Endodermal cell (in vitro differentiated cells): ENCODE results near the gene MAP3K20. TPM values are rescaled to one million over a fixed set of nuclear protein-coding genes. Genes with fewer than 3 reads are reported as not detected.

Experiments
- DNase-seq: peaks from one replicate; pipeline ENCODE4 v3.0.0-alpha.2; 2017
- H3K27ac ChIP-seq: 2 replicates; pipeline ENCODE4 v1.5.1; 2013; ENCODE audit warnings: mild to moderate bottlenecking, low read depth, low read length, moderate library complexity
- H3K27me3 ChIP-seq: 2 replicates; pipeline ENCODE4 v1.6.1; 2013; ENCODE audit warnings: mild to moderate bottlenecking, low read length, moderate library complexity; ENCODE audit not compliant: insufficient read depth, control insufficient read depth, poor library complexity, severe bottlenecking
- H3K36me3 ChIP-seq: 2 replicates; pipeline ENCODE4 v1.7.0; 2013; ENCODE audit warnings: mild to moderate bottlenecking, low read length, moderate library complexity; ENCODE audit not compliant: control insufficient read depth, insufficient read depth
- H3K4me1 ChIP-seq: one replicate; pipeline ENCODE4 v1.7.0; 2013; ENCODE audit warnings: low read length; ENCODE audit not compliant: control insufficient read depth, insufficient read depth
- H3K4me3 ChIP-seq: 2 replicates; pipeline ENCODE4 v1.5.1; 2013; ENCODE audit warnings: mild to moderate bottlenecking, low read length, moderate library complexity
- H3K9ac ChIP-seq: 2 replicates; pipeline ENCODE4 v1.6.1; 2013; ENCODE audit warnings: mild to moderate bottlenecking, low read length, moderate library complexity; ENCODE audit not compliant: poor library complexity, severe bottlenecking; ENCODE audit errors: extremely low read depth
- H3K9me3 ChIP-seq: 2 replicates; pipeline ENCODE4 v1.6.1; 2013; ENCODE audit warnings: mild to moderate bottlenecking, low read length, moderate library complexity; ENCODE audit not compliant: control insufficient read depth
- H3K27ac Mint-ChIP-seq: 2 replicates; pipeline ENCODE4 v1.8.0; 2020; ENCODE audit warnings: mixed read lengths
- H3K27me3 Mint-ChIP-seq: 2 replicates; pipeline ENCODE4 v1.8.0; 2021; ENCODE audit warnings: mild to moderate bottlenecking, mixed read lengths; ENCODE audit not compliant: insufficient read depth
- H3K36me3 Mint-ChIP-seq: 2 replicates; pipeline ENCODE4 v1.8.0; 2020; ENCODE audit warnings: low read depth, mixed read lengths
- H3K4me1 Mint-ChIP-seq: 2 replicates; pipeline ENCODE4 v1.8.0; 2020; ENCODE audit warnings: mixed read lengths
- H3K4me3 Mint-ChIP-seq: 2 replicates; pipeline ENCODE4 v1.8.0; 2020; ENCODE audit warnings: mild to moderate bottlenecking, moderate library complexity, mixed read lengths
- H3K9me3 Mint-ChIP-seq: 2 replicates; pipeline ENCODE4 v1.8.0; 2020; ENCODE audit warnings: mild to moderate bottlenecking, mixed read lengths
- WGBS, 2 experiments: methylation state at CpG; one replicate each; pipeline versions ENCODE4 v1.1.5 to v1.1.7; 2013; ENCODE audit warnings: missing lambda C conversion rate in 2 of 2, mixed read lengths in 1 of 2; ENCODE audit not compliant: insufficient coverage in 1 of 2, insufficient read length in 1 of 2; 5-methylcytosine and 5-hydroxymethylcytosine counted together
- total RNA-seq, 2 donors: library from RNA; stranded (reverse); fragmentation: NEBNext Ultra II Directional in 1 of 2; extraction: Animal tissue kit (Norgen Biotek cat#: 25700) in 1 of 2; gene quantifications; 2 replicates in 1 of 2; 3 replicates in 1 of 2; pipeline ENCODE4 v1.2.1, GENCODE V29; 2021
- TF ChIP-seq, protein P1 (sequence below): fragments of 200-600 bp; sonication (generic); conservative IDR thresholded peaks from 2 replicates; pipeline ENCODE4 v1.5.0; 2021; ENCODE audit warnings: antibody characterized with exemption, mild to moderate bottlenecking

MAP3K20 gene
- total RNA-seq, 2 donors from 2014 or later: 29.4 to 29.9 TPM

- no peaks in the 10 kb centered on the region for H3K27me3 Mint-ChIP-seq
- H3K4me3 Mint-ChIP-seq: no peak overlapping the region
- Histone ChIP-seq H3K4me3 (no peak overlapping the region), H3K36me3 (no peaks in the 10 kb centered on the region), H3K27me3 (no peaks in the 10 kb centered on the region), H3K4me1 (no peaks in the 10 kb centered on the region), H3K27ac (no peak overlapping the region), H3K9ac (no peak overlapping the region), H3K9me3 (peaks cover 6% of the 10 kb centered on the region)
- H3K9me3 Mint-ChIP-seq: peaks cover 8% of the 10 kb centered on the region
- WGBS, 2 experiments: 71% methylated on average over 2 of the region's 2 CpGs; no CpG with 5 or more reads in 1 of the 2 experiments
- no peak for DNase-seq
- peaks cover 12% of the 10 kb centered on the region for H3K36me3 Mint-ChIP-seq
- peaks cover 27% of the 10 kb centered on the region for H3K4me1 Mint-ChIP-seq
- TF ChIP-seq, protein P1, sequence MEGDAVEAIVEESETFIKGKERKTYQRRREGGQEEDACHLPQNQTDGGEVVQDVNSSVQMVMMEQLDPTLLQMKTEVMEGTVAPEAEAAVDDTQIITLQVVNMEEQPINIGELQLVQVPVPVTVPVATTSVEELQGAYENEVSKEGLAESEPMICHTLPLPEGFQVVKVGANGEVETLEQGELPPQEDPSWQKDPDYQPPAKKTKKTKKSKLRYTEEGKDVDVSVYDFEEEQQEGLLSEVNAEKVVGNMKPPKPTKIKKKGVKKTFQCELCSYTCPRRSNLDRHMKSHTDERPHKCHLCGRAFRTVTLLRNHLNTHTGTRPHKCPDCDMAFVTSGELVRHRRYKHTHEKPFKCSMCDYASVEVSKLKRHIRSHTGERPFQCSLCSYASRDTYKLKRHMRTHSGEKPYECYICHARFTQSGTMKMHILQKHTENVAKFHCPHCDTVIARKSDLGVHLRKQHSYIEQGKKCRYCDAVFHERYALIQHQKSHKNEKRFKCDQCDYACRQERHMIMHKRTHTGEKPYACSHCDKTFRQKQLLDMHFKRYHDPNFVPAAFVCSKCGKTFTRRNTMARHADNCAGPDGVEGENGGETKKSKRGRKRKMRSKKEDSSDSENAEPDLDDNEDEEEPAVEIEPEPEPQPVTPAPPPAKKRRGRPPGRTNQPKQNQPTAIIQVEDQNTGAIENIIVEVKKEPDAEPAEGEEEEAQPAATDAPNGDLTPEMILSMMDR: no peak
- no peak overlapping the region for H3K27ac Mint-ChIP-seq
Measured at GRCh38 chr2:173136067-173136466, 60.4 kb downstream of the MAP3K20 start.

DNA sequence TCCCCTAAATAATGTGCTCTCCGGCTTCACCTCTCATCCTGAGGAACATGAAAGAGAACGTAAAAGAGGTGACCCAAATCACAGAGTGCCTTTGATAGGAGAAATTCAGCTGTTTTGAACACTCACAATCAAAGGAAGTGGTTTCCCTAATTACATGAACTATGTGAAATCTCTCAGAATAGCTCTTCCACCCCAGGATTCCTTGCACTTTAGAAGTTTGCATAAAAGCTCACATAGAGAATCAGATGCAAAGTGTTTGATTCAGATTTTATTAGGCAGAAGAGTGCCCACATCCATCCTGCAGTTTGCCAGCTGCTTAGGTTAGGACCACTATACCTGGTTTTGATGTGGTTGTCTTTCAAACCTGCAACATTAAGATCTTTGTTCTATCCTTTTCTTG is 61.0 kb downstream of the MAP3K20 start:
- H3K36me3 ChIP-seq: no peaks in the 10 kb centered on the region
- 81 to 82% methylated on average over 2 of the region's 2 CpGs for WGBS, 2 experiments
- no peak overlapping the region for H3K4me3 Mint-ChIP-seq
- no peak overlapping the region for H3K27ac ChIP-seq
- H3K36me3 Mint-ChIP-seq: peaks cover 18% of the 10 kb centered on the region
- peaks cover 14% of the 10 kb centered on the region for H3K9me3 Mint-ChIP-seq
- H3K4me1 Mint-ChIP-seq: peaks cover 27% of the 10 kb centered on the region
- no peaks in the 10 kb centered on the region for H3K27me3 ChIP-seq
- H3K4me1 ChIP-seq: no peaks in the 10 kb centered on the region
- no peaks in the 10 kb centered on the region for H3K27me3 Mint-ChIP-seq
- TF ChIP-seq, protein P1: no peak
- no peak overlapping the region for H3K9ac ChIP-seq
- H3K9me3 ChIP-seq: peaks cover 11% of the 10 kb centered on the region
- H3K4me3 ChIP-seq: no peak overlapping the region
- no peak overlapping the region for H3K27ac Mint-ChIP-seq
- no peak for DNase-seq

DNA sequence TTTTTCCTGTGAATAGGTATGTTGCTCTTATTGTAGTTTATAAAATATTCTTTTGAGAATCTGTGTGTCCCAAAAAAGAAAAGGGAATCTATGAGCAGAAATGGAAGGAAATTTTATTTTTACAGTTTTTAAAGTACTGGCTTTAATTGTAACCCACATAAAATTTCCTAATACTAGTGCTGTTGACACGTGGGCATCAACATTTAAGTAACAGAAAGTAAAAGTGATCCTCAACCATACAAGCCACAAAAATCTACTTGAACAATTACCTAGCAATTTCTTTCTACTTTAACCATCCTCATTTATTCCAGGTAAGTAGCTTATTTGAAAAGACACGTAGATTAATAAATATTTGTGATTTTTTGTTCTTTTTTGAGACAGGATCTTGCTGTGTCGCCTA is 62.0 kb downstream of the MAP3K20 start:
- Mint-ChIP-seq H3K36me3 (peaks cover 23% of the 10 kb centered on the region), H3K4me1 (peaks cover 20% of the 10 kb centered on the region), H3K27ac (no peak overlapping the region), H3K9me3 (peaks cover 24% of the 10 kb centered on the region), H3K27me3 (no peaks in the 10 kb centered on the region), H3K4me3 (no peak overlapping the region)
- peaks cover 21% of the 10 kb centered on the region for H3K9me3 ChIP-seq
- no peak overlapping the region for H3K9ac ChIP-seq
- no peak overlapping the region for H3K27ac ChIP-seq
- peaks cover under 1% of the 10 kb centered on the region for H3K36me3 ChIP-seq
- TF ChIP-seq, protein P1: no peak
- WGBS, 2 experiments: 89 to 94% methylated on average over 1 to 3 of the region's 3 CpGs
- no peak overlapping the region for H3K4me3 ChIP-seq
- no peaks in the 10 kb centered on the region for H3K27me3 ChIP-seq
- DNase-seq: no peak
- no peaks in the 10 kb centered on the region for H3K4me1 ChIP-seq
